Suprapubic skin (tissue), 4 donors: ENCODE data around the gene ANO3.
"Not testable (repeated sequence)": the region's sequence is repeated elsewhere in the genome, so short reads cannot be mapped to it uniquely, and the experiment has no call there.

Source experiments
- EP300 ChIP-seq: sonication (generic); formaldehyde crosslinking; IDR thresholded peaks from one replicate; pipeline ENCODE4 v1.6.1; 2017; ENCODE audit warnings: antibody characterized with exemption
- POLR2A ChIP-seq, 2 donors: fragments of 450-650 bp; IDR thresholded peaks; one replicate each; pipeline ENCODE4 v1.6.1; 2017; ENCODE audit warnings: antibody characterized with exemption in 2 of 2, mild to moderate bottlenecking in 2 of 2, moderate library complexity in 2 of 2
- POLR2AphosphoS5 ChIP-seq, 3 donors: sonication (generic); formaldehyde crosslinking; IDR thresholded peaks; one replicate each; pipeline ENCODE4 v1.6.1; 2017; ENCODE audit warnings: antibody characterized with exemption in 3 of 3
- TF ChIP-seq, protein P1 (sequence below), 2 donors: fragments of 200-600 bp in 1 of 2; fragments of 450-650 bp in 1 of 2; sonication (generic) in 1 of 2; IDR thresholded peaks; one replicate each; pipeline ENCODE4 v1.5.1; 2016 to 2019; ENCODE audit warnings: antibody characterized with exemption in 2 of 2, mild to moderate bottlenecking in 1 of 2, moderate library complexity in 1 of 2

DNA sequence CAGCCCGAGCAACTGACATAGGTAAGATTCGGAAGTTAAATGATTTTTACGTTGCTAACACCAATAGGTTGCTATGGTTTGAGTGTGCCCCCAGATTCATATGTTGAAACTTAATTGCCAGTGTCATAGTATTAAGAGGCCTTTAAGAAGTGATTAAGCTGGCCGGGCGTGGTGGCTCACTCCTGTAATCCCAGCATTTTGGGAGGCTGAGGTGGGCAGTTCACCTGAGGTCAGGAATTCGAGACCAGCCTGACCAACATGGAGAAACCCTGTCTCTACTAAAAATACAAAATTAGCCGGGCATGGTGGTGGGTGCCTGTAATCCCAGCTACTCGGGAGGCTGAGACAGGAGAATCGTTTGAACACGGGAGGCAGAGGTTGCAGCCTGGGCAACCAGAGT is 311.4 kb downstream of the ANO3 start:
- TF ChIP-seq, protein P1, sequence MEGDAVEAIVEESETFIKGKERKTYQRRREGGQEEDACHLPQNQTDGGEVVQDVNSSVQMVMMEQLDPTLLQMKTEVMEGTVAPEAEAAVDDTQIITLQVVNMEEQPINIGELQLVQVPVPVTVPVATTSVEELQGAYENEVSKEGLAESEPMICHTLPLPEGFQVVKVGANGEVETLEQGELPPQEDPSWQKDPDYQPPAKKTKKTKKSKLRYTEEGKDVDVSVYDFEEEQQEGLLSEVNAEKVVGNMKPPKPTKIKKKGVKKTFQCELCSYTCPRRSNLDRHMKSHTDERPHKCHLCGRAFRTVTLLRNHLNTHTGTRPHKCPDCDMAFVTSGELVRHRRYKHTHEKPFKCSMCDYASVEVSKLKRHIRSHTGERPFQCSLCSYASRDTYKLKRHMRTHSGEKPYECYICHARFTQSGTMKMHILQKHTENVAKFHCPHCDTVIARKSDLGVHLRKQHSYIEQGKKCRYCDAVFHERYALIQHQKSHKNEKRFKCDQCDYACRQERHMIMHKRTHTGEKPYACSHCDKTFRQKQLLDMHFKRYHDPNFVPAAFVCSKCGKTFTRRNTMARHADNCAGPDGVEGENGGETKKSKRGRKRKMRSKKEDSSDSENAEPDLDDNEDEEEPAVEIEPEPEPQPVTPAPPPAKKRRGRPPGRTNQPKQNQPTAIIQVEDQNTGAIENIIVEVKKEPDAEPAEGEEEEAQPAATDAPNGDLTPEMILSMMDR (IDR thresholded peaks at IDR 0.05) = not testable (repeated sequence)
- not testable (repeated sequence) for TF ChIP-seq POLR2A (IDR thresholded peaks at IDR 0.05); EP300; POLR2AphosphoS5 (IDR thresholded peaks at IDR 0.05)
